ENCODE results near the gene ARHGEF38.

DNA sequence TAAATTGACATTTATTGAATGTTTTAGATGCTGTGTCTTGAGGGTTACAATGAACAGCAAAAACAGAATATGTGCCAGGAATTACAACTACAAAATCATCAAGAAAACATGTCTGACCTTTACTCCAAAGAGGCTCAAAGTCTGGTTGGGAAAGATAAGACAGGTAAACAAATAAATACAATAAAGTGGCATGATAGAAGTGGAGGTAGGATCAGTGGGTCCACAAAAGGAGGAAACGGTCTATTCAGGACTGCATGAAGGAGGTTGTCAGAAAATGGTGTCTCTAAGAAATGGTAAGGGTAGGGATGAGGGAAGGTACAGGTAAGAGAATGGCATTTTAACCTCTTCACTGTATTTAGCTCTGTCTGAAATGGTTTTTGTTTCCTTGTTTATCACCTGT, 3.8 kb downstream of the ARHGEF38 start:
- no peak for TF ChIP-seq POLR2AphosphoS5 (IDR thresholded peaks at IDR 0.05; ENCODE audit: low read depth, low read length)
- TF ChIP-seq POLR2A (IDR thresholded peaks at IDR 0.05; ENCODE audit: low read depth, low read length), result no peak
- no peak for TF ChIP-seq TAF1 (IDR thresholded peaks at IDR 0.05; ENCODE audit: low read depth, low read length)
- TF ChIP-seq SPI1 (IDR thresholded peaks at IDR 0.05; ENCODE audit: low read depth, low read length), result no peak
- no peak for TF ChIP-seq PAX5 (IDR thresholded peaks at IDR 0.05; ENCODE audit: insufficient read depth, low read length, severe bottlenecking)
- no peak for TF ChIP-seq POU2F2 (IDR thresholded peaks at IDR 0.05; ENCODE audit: low read depth, low read length)

All from GM12891 (cell line).